ENCODE results near the gene ARHGEF17.

Gene ARHGEF17

GRCh38 chr11:73406619-73407018, 98.5 kb downstream of the ARHGEF17 start:
- DNase-seq (ENCODE audit: insufficient read length, low spot score) (no peak), FAIRE-seq (no peak)
- TF ChIP-seq POLR2A (IDR thresholded peaks at IDR 0.05; ENCODE audit: low read depth, low read length): no peak

- no peak for DNase-seq (ENCODE audit: insufficient read length, low spot score)
- no peak for TF ChIP-seq POLR2A (IDR thresholded peaks at IDR 0.05; ENCODE audit: low read depth, low read length)
- FAIRE-seq: no peak
These were observed 101.4 kb downstream of the ARHGEF17 start for GRCh38 chr11:73409431-73409830.

- no peak for FAIRE-seq
- no peak for TF ChIP-seq POLR2A (IDR thresholded peaks at IDR 0.05; ENCODE audit: low read depth, low read length)
- DNase-seq (ENCODE audit: insufficient read length, low spot score): no peak
These were observed 102.6 kb downstream of the ARHGEF17 start for GRCh38 chr11:73410627-73411026.

- FAIRE-seq (no peak), DNase-seq (ENCODE audit: insufficient read length, low spot score) (no peak)
- no peak for TF ChIP-seq POLR2A (IDR thresholded peaks at IDR 0.05; ENCODE audit: low read depth, low read length)
These were observed 103.0 kb downstream of the ARHGEF17 start for GRCh38 chr11:73411031-73411430.

- no peak for TF ChIP-seq POLR2A (IDR thresholded peaks at IDR 0.05; ENCODE audit: low read depth, low read length)
- no peak for DNase-seq (ENCODE audit: insufficient read length, low spot score)
- no peak for FAIRE-seq
These were observed 104.2 kb downstream of the ARHGEF17 start for GRCh38 chr11:73412308-73412707.

GRCh38 chr11:73413256-73413655, 105.2 kb downstream of the ARHGEF17 start:
- no peak for FAIRE-seq
- DNase-seq (ENCODE audit: insufficient read length, low spot score): no peak
- TF ChIP-seq POLR2A (IDR thresholded peaks at IDR 0.05; ENCODE audit: low read depth, low read length): no peak

GRCh38 chr11:73414977-73415651, 107.0 kb downstream of the ARHGEF17 start:
- DNase-seq (ENCODE audit: insufficient read length, low spot score) (no peak), FAIRE-seq (no peak)
- no peak for TF ChIP-seq POLR2A (IDR thresholded peaks at IDR 0.05; ENCODE audit: low read depth, low read length)

- DNase-seq (ENCODE audit: insufficient read length, low spot score) (no peak), FAIRE-seq (no peak)
- no peak for TF ChIP-seq POLR2A (IDR thresholded peaks at IDR 0.05; ENCODE audit: low read depth, low read length)
These were observed 108.0 kb downstream of the ARHGEF17 start for GRCh38 chr11:73415854-73416615.

GRCh38 chr11:73416786-73417185, 108.7 kb downstream of the ARHGEF17 start:
- no peak for DNase-seq (ENCODE audit: insufficient read length, low spot score)
- no peak for TF ChIP-seq POLR2A (IDR thresholded peaks at IDR 0.05; ENCODE audit: low read depth, low read length)
- FAIRE-seq: no peak
